Keratinocyte (primary cell): Measurements from ENCODE around the gene HERC4. TPM values are rescaled to one million over a fixed set of nuclear protein-coding genes. Genes with fewer than 3 reads are reported as not detected.

Experiments
- DNase-seq: peaks from one replicate; pipeline ENCODE4 v3.0.0-alpha.2; 2011; ENCODE audit warnings: low read depth, missing footprints, low spot score
- FAIRE-seq: peaks from 2 replicates; lab custom pipeline; 2011; peaks lifted over from hg19 to GRCh38; lab: Jason Lieb, UNC
- H2AFZ ChIP-seq: 2 replicates; pipeline ENCODE4 v1.6.0; 2012; ENCODE audit warnings: low read length, control low read depth, inconsistent platforms; ENCODE audit not compliant: control insufficient read depth
- H3K27ac ChIP-seq: 2 replicates; pipeline ENCODE4 v1.5.1; 2011; ENCODE audit warnings: low read length; ENCODE audit not compliant: control insufficient read depth, insufficient read depth
- H3K27me3 ChIP-seq: 3 replicates; pipeline ENCODE4 v1.6.0; 2011; ENCODE audit warnings: low read length; ENCODE audit not compliant: control insufficient read depth, insufficient read depth; ENCODE audit errors: extremely low read depth
- H3K36me3 ChIP-seq, 2 experiments: 2 replicates in 1 of 2; 3 replicates in 1 of 2; pipeline ENCODE4 v1.5.1; 2011; ENCODE audit warnings: low read length in 2 of 2, mild to moderate bottlenecking in 1 of 2; ENCODE audit not compliant: control insufficient read depth in 2 of 2, insufficient read depth in 2 of 2; ENCODE audit errors: extremely low read depth in 1 of 2
- H3K4me1 ChIP-seq: 3 replicates; pipeline ENCODE4 v1.5.1; 2011; ENCODE audit warnings: low read length; ENCODE audit not compliant: control insufficient read depth, insufficient read depth; ENCODE audit errors: extremely low read depth
- H3K4me2 ChIP-seq: 3 replicates; pipeline ENCODE4 v1.6.0; 2011; ENCODE audit warnings: low read depth, low read length; ENCODE audit not compliant: control insufficient read depth, insufficient read depth; ENCODE audit errors: extremely low read depth
- H3K4me3 ChIP-seq, 3 experiments: fragments of 200-600 bp in 1 of 3; sonication (generic) in 1 of 3; 2 replicates in 2 of 3; 3 replicates in 1 of 3; pipeline ENCODE4 v1.5.1; 2011 to 2016; ENCODE audit warnings: low read length in 3 of 3, mild to moderate bottlenecking in 3 of 3, control low read depth in 2 of 3, inconsistent platforms in 1 of 3, low read depth in 1 of 3, mixed read lengths in 1 of 3, mixed run types in 1 of 3, moderate library complexity in 1 of 3; ENCODE audit not compliant: control insufficient read depth in 2 of 3, insufficient read depth in 2 of 3; ENCODE audit errors: extremely low read depth in 1 of 3
- H3K79me2 ChIP-seq: 2 replicates; pipeline ENCODE4 v1.6.0; 2012; ENCODE audit warnings: low read length; ENCODE audit not compliant: control insufficient read depth, insufficient read depth
- H3K9ac ChIP-seq: 3 replicates; pipeline ENCODE4 v1.6.0; 2011; ENCODE audit warnings: low read length; ENCODE audit not compliant: control insufficient read depth, insufficient read depth; ENCODE audit errors: extremely low read depth
- H3K9me1 ChIP-seq: 3 replicates; pipeline ENCODE4 v1.6.0; 2011; ENCODE audit warnings: low read length; ENCODE audit not compliant: control insufficient read depth, insufficient read depth; ENCODE audit errors: extremely low read depth
- H3K9me3 ChIP-seq: 2 replicates; pipeline ENCODE4 v1.5.1; 2012; ENCODE audit warnings: low read depth, low read length; ENCODE audit not compliant: control insufficient read depth
- H4K20me1 ChIP-seq: 3 replicates; pipeline ENCODE4 v1.6.0; 2011; ENCODE audit warnings: low read length; ENCODE audit not compliant: control insufficient read depth, insufficient read depth; ENCODE audit errors: extremely low read depth
- EZH2 ChIP-seq: IDR thresholded peaks from one replicate; pipeline ENCODE4 v1.6.1; 2012; ENCODE audit warnings: inconsistent platforms, mild to moderate bottlenecking, low read length, moderate library complexity
- dilution Hi-C: fragments of 300-500 bp; cut with MboI; formaldehyde crosslinking; loops from one replicate; pipeline ENCODE4 v1.7.0; 2020; ENCODE audit warnings: low sequenced_read_pairs; ENCODE audit not compliant: extremely low pct_ligation_motif_present
- polyA plus RNA-seq, 5 experiments: library from polyadenylated mRNA; depleted of rRNA in 3 of 5; stranded (reverse) in 3 of 5; stranded (forward) in 1 of 5; unstranded in 1 of 5; fragments of >200 nt; gene quantifications; 1 replicate in 1 of 5; 2 replicates in 3 of 5; 3 replicates in 1 of 5; pipeline versions ENCODE4 v1.2.1 to v1.2.3, GENCODE V29; 2011 to 2012; ENCODE audit warnings: missing spikeins in 2 of 5, low read depth in 1 of 5, low replicate concordance in 1 of 5
- TF ChIP-seq, protein P1 (sequence below), 3 experiments: IDR thresholded peaks in 1 of 3; conservative IDR thresholded peaks in 1 of 3; optimal IDR thresholded peaks in 1 of 3; 2 replicates in 2 of 3; 3 replicates in 1 of 3; pipeline versions ENCODE3 to v1.5.1; 2011; ENCODE audit warnings: low read length in 3 of 3, mild to moderate bottlenecking in 3 of 3, moderate library complexity in 2 of 3, control low read depth in 1 of 3, inconsistent platforms in 1 of 3; ENCODE audit not compliant: insufficient read depth in 2 of 3; ENCODE audit errors: extremely low read depth in 1 of 3

HERC4 gene
- polyA plus RNA-seq, 1 donor (not counting 4 experiments of a cell fraction or from before 2014, with no cell fraction given) = 42.9 TPM

DNA sequence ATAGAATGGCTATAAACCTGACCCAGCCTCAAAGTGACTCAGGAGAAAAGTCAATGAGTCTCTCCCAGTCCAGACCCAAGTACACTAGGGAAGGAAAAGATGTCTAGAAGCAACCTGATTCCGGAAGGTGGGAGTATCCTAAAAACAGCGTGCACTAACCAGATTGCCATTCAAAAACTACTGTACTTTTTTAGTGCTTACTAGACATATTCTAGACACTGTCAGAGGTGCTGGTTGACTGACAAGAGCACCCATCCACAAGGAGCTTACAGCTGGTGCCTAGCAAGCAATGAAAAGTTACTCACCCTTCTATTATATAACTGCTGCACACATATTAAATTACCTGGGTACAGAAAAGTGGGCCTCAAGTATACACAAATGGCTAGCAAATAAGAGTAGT, 109.6 kb downstream of the HERC4 start:
- TF ChIP-seq, protein P1, sequence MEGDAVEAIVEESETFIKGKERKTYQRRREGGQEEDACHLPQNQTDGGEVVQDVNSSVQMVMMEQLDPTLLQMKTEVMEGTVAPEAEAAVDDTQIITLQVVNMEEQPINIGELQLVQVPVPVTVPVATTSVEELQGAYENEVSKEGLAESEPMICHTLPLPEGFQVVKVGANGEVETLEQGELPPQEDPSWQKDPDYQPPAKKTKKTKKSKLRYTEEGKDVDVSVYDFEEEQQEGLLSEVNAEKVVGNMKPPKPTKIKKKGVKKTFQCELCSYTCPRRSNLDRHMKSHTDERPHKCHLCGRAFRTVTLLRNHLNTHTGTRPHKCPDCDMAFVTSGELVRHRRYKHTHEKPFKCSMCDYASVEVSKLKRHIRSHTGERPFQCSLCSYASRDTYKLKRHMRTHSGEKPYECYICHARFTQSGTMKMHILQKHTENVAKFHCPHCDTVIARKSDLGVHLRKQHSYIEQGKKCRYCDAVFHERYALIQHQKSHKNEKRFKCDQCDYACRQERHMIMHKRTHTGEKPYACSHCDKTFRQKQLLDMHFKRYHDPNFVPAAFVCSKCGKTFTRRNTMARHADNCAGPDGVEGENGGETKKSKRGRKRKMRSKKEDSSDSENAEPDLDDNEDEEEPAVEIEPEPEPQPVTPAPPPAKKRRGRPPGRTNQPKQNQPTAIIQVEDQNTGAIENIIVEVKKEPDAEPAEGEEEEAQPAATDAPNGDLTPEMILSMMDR (optimal IDR thresholded peaks at IDR 0.05 in 1 of 3, IDR thresholded peaks at IDR 0.05 in 1 of 3, conservative IDR thresholded peaks at IDR 0.05 in 1 of 3; ENCODE audit: extremely low read depth in 1 of 3, insufficient read depth in 2 of 3, low read length in 3 of 3) = no peak
- no peak for TF ChIP-seq EZH2
- no peaks in the 10 kb centered on the region for H4K20me1 ChIP-seq
- dilution Hi-C loops = no loop called here
- H3K27me3 ChIP-seq = no peaks in the 10 kb centered on the region
- no peak overlapping the region for H3K9ac ChIP-seq
- H3K27ac ChIP-seq = no peak overlapping the region
- H3K4me2 ChIP-seq = no peak overlapping the region
- peaks cover 5% of the 10 kb centered on the region for H3K79me2 ChIP-seq
- FAIRE-seq (no peak), DNase-seq (no peak)
- H3K9me3 ChIP-seq = no peaks in the 10 kb centered on the region
- no peak overlapping the region for H3K4me3 ChIP-seq
- H3K4me1 ChIP-seq = no peaks in the 10 kb centered on the region
- peaks cover 6 to 13% of the 10 kb centered on the region in 2 experiments for H3K36me3 ChIP-seq
- no peaks in the 10 kb centered on the region for H3K9me1 ChIP-seq
- no peak overlapping the region for H2AFZ ChIP-seq

DNA sequence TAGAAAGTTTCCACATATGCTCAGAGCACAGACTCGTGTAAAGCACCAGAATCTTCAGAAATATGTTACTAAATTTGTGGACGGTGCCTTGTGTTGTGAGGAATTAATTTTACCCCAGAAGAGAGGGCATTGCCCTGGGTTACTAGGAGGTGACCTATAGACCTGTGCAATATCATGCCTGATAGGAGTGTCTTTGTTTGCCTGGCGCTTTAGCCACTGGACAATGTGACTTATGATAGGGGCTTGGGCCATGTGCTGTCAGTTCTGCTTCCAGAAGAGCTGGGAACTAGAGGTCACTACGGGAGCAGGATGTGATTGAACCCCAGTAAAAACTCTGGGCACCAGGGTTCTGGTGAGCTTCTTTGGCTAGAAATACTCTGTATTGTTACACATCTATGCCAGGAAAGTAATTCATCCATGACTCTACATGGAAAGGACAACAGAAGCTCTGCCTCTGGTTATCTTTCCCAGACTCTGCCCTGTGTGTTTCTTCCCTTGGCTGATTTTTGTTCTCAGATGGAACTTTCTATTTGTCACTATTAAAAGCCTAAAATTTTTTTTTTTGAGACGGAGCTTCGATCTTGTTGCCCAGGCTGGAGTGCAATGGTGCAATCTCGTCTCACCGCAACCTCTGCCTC, 115.1 kb downstream of the HERC4 start:
- Histone ChIP-seq H3K36me3 (peaks cover under 1 to 8% of the 10 kb centered on the region in 2 experiments), H2AFZ (no peak overlapping the region), H3K9me3 (no peaks in the 10 kb centered on the region), H3K27me3 (no peaks in the 10 kb centered on the region), H3K9me1 (no peaks in the 10 kb centered on the region), H3K4me2 (no peak overlapping the region), H4K20me1 (no peaks in the 10 kb centered on the region), H3K4me1 (no peaks in the 10 kb centered on the region), H3K4me3 (no peak overlapping the region), H3K79me2 (no peaks in the 10 kb centered on the region), H3K27ac (no peak overlapping the region), H3K9ac (no peak overlapping the region)
- TF ChIP-seq EZH2 = no peak
- TF ChIP-seq, protein P1 (optimal IDR thresholded peaks at IDR 0.05 in 1 of 3, IDR thresholded peaks at IDR 0.05 in 1 of 3, conservative IDR thresholded peaks at IDR 0.05 in 1 of 3; ENCODE audit: extremely low read depth in 1 of 3, insufficient read depth in 2 of 3, low read length in 3 of 3) = no peak
- FAIRE-seq (no peak), DNase-seq (no peak)
- dilution Hi-C loops = no loop called here
